Measurements from ENCODE around the gene INTS1. TPM values are rescaled to one million over a fixed set of nuclear protein-coding genes. Genes with fewer than 3 reads are reported as not detected.

The INTS1 gene
- total and polyA plus RNA-seq, 2 experiments from 2014 or later = 35.1 to 111 TPM

- H3K79me2 ChIP-seq (replicated peaks; ENCODE audit: insufficient read depth) = no peaks in the 10 kb centered on the region
- no peaks in the 10 kb centered on the region for H3K9me2 ChIP-seq (ENCODE audit: insufficient read depth)
- no peaks in the 10 kb centered on the region for H4K20me1 ChIP-seq (replicated peaks; ENCODE audit: insufficient read depth)
- H2AFZ ChIP-seq = no peak overlapping the region
- ATAC-seq = no peak; the same call in 1 of the 3 replicates
- TF ChIP-seq EZH2phosphoT487 (IDR thresholded peaks at IDR 0.05; ENCODE audit: unreplicated experiment) (no peak), STAT1 (IDR thresholded peaks at IDR 0.05; ENCODE audit: unreplicated experiment) (no peak), JUNB (IDR thresholded peaks at IDR 0.05; ENCODE audit: unreplicated experiment) (no peak), ETS1 (IDR thresholded peaks at IDR 0.05) (no peak), ZNF331 (CRISPR knock-in tag; IDR thresholded peaks at IDR 0.05; ENCODE audit: low read depth) (no peak), NANOG (IDR thresholded peaks at IDR 0.05; ENCODE audit: borderline replicate concordance) (no peak), ZNF462 (CRISPR knock-in tag; IDR thresholded peaks at IDR 0.05) (no peak), POLR2AphosphoS5 (IDR thresholded peaks at IDR 0.05; ENCODE audit: low read depth) (no peak), REST (IDR thresholded peaks at IDR 0.05; ENCODE audit: unreplicated experiment) (no peak), CTCF (conservative IDR thresholded peaks at IDR 0.05; ENCODE audit: low read depth in 2 of 2) (no peak), EZH2 (IDR thresholded peaks at IDR 0.05; ENCODE audit: low read depth, unreplicated experiment) (no peak), CREB1 (CRISPR knock-in tag; IDR thresholded peaks at IDR 0.05; ENCODE audit: low read depth) (no peak), ZNF114 (CRISPR knock-in tag; IDR thresholded peaks at IDR 0.05) (no peak)
- no peaks in the 10 kb centered on the region; the same call in 1 of the 3 replicates for H3K9me3 Mint-ChIP-seq
- peaks cover 4% of the 10 kb centered on the region for H3K27me3 Mint-ChIP-seq (ENCODE audit: insufficient read depth, low read depth, poor library complexity)
- H3K27ac Mint-ChIP-seq = no peak overlapping the region
- no peak overlapping the region for H3K4me3 ChIP-seq
- no peak for DNase-seq (ENCODE audit: low spot score)
- peaks cover 3% of the 10 kb centered on the region; the same call in 1 of the 2 replicates for H3F3A ChIP-seq (replicated peaks; ENCODE audit: low read depth)
- no peak overlapping the region for H3K27ac ChIP-seq (ENCODE audit: low read depth)
- H3K4me1 ChIP-seq (ENCODE audit: insufficient read depth) = no peaks in the 10 kb centered on the region
- H3K36me3 ChIP-seq (ENCODE audit: insufficient read depth) = no peaks in the 10 kb centered on the region
- peaks cover 2% of the 10 kb centered on the region; the same call in 1 of the 3 replicates for H3K4me1 Mint-ChIP-seq
- H3K36me3 Mint-ChIP-seq (ENCODE audit: low read depth) = no peaks in the 10 kb centered on the region
- H3K4me2 ChIP-seq = no peak overlapping the region
- H3K4me3 Mint-ChIP-seq = no peak overlapping the region
- no peaks in the 10 kb centered on the region for H3K27me3 ChIP-seq (ENCODE audit: insufficient read depth)
Observed at GRCh38 chr7:1444214-1444924, 59.8 kb downstream of the INTS1 start.

Measured in GM23338 (cell line).